H1 (cell line): ENCODE data around the gene GAST. TPM values are rescaled to one million over a fixed set of nuclear protein-coding genes. Genes with fewer than 3 reads are reported as not detected.

Experiments
- CBX5 ChIP-seq: fragments of 300-800, 300-1000 bp; sonication (generic); IDR thresholded peaks from 2 replicates; pipeline ENCODE4 v1.7.1; 2016; ENCODE audit warnings: antibody characterized with exemption, low read length, low read depth
- FOSL1 ChIP-seq: IDR thresholded peaks from 2 replicates; pipeline ENCODE4 v1.6.1; 2011; ENCODE audit warnings: mild to moderate bottlenecking, low read depth, low read length, moderate library complexity; ENCODE audit not compliant: insufficient read depth
- KDM5A ChIP-seq: fragments of 200-600 bp; IDR thresholded peaks from 2 replicates; pipeline ENCODE4 v1.7.1; 2012; ENCODE audit warnings: mild to moderate bottlenecking, low read length, inconsistent platforms, mixed read lengths
- SP4 ChIP-seq: IDR thresholded peaks from 2 replicates; pipeline ENCODE4 v1.6.1; 2012; ENCODE audit warnings: low read length, inconsistent platforms
- TCF12 ChIP-seq: IDR thresholded peaks from 2 replicates; pipeline ENCODE4 v1.6.1; 2011; ENCODE audit warnings: low read depth, mild to moderate bottlenecking, low read length
- polyA plus RNA-seq, 7 experiments: library from polyadenylated mRNA; depleted of rRNA in 3 of 7; stranded (reverse) in 5 of 7; unstranded in 2 of 7; fragments of >200 nt in 5 of 7; fragments of 200-250 nt in 2 of 7; gene quantifications; 1 replicate in 5 of 7; 2 replicates in 1 of 7; 4 replicates in 1 of 7; pipeline versions ENCODE4 v1.2.1 to v1.2.3, GENCODE V29; 2011 to 2013; ENCODE audit warnings: missing spikeins in 2 of 7, mixed read lengths in 2 of 7
- total RNA-seq: library from RNA; stranded (reverse); fragmentation: NEBNext Ultra II Directional; extraction: Animal tissue kit (Norgen Biotek cat#: 25700); gene quantifications from 2 replicates; pipeline ENCODE4 v1.2.1, GENCODE V29; 2021

Gene GAST
- total and polyA plus RNA-seq, 2 of the 8 experiments (the other 6 are each of a cell fraction or from before 2014, with no cell fraction given): not detected

DNA sequence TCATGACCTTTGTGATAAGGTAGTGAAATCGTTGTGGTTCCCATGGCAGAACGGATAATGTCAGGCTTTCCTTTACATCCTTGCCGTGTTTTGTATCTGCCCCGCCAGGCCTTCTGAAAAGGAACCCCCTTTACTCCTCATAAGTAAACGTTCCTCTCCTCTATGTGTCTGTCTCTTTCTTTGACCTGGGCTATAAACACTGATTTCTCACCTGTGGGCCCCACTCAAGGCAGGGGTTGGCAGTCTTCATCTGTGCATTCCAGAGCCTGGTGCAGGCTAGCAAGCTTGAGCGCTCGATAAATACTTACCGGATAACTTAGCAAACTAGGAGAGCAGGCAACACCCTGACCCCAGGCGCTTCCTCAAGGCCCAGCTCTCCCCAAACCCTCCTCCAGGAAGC is 29.6 kb downstream of the GAST start (continued):
- TF ChIP-seq TCF12 (no peak), KDM5A (no peak), FOSL1 (no peak), CBX5 (no peak), SP4 (no peak)
